ENCODE data around the gene TFF1. TPM values are rescaled to one million over a fixed set of nuclear protein-coding genes. Genes with fewer than 3 reads are reported as not detected.
A peak's percentile ranks its signal among the peaks of the same experiment; 100 is the strongest.

The TFF1 gene
- total RNA-seq, 1 donor from 2014 or later = not detected

- DNase-seq (ENCODE audit: low read depth, low spot score) = no peak
- no peaks in the 10 kb centered on the region for H3K9me3 Mint-ChIP-seq
- H3K4me3 Mint-ChIP-seq = no peak within 1 kb of the TSS
- no peaks in the 10 kb centered on the region for H3K36me3 Mint-ChIP-seq (ENCODE audit: low read depth)
- peak within 1 kb of the TSS; percentile 86 for H3K27ac Mint-ChIP-seq (ENCODE audit: unreplicated experiment)
- H3K27me3 Mint-ChIP-seq (ENCODE audit: low read depth) = no peaks in the 10 kb centered on the region
- no peak for TF ChIP-seq CTCF (conservative IDR thresholded peaks at IDR 0.05)
- H3K4me1 Mint-ChIP-seq = peaks cover 18% of the 10 kb centered on the region
These were observed 37.4 kb upstream of the TFF1 start, which contains the start of gene UBASH3A for GRCh38 chr21:42403611-42404231. Gene UBASH3A, plus strand, starts transcription at chr21:42403902. Its CDS starts 44 bp downstream, at chr21:42403946.

GRCh38 chr21:42401820-42402251, 35.5 kb upstream of the TFF1 start:
- Mint-ChIP-seq H3K27me3 (ENCODE audit: low read depth) (no peaks in the 10 kb centered on the region), H3K27ac (ENCODE audit: unreplicated experiment) (no peak overlapping the region), H3K4me1 (peaks cover 26% of the 10 kb centered on the region), H3K9me3 (no peaks in the 10 kb centered on the region), H3K4me3 (no peak overlapping the region), H3K36me3 (ENCODE audit: low read depth) (no peaks in the 10 kb centered on the region)
- no peak for DNase-seq (ENCODE audit: low read depth, low spot score)
- no peak for TF ChIP-seq CTCF (conservative IDR thresholded peaks at IDR 0.05)

- no peak overlapping the region for H3K27ac Mint-ChIP-seq (ENCODE audit: unreplicated experiment)
- no peaks in the 10 kb centered on the region for H3K27me3 Mint-ChIP-seq (ENCODE audit: low read depth)
- no peak for TF ChIP-seq CTCF (conservative IDR thresholded peaks at IDR 0.05)
These were observed 34.8 kb upstream of the TFF1 start for GRCh38 chr21:42401154-42401553.

GRCh38 chr21:42400525-42400924, 34.2 kb upstream of the TFF1 start:
- peaks cover 24% of the 10 kb centered on the region for H3K4me1 Mint-ChIP-seq
- no peaks in the 10 kb centered on the region for H3K27me3 Mint-ChIP-seq (ENCODE audit: low read depth)
- no peaks in the 10 kb centered on the region for H3K9me3 Mint-ChIP-seq
- no peak overlapping the region for H3K4me3 Mint-ChIP-seq
- no peak overlapping the region for H3K27ac Mint-ChIP-seq (ENCODE audit: unreplicated experiment)
- TF ChIP-seq CTCF (conservative IDR thresholded peaks at IDR 0.05) = no peak
- H3K36me3 Mint-ChIP-seq (ENCODE audit: low read depth) = no peaks in the 10 kb centered on the region
- DNase-seq (ENCODE audit: low read depth, low spot score) = no peak

More at GRCh38 chr21:42401154-42401553, 34.8 kb upstream of the TFF1 start:
- peaks cover 26% of the 10 kb centered on the region for H3K4me1 Mint-ChIP-seq
- H3K4me3 Mint-ChIP-seq = no peak overlapping the region
- no peak for DNase-seq (ENCODE audit: low read depth, low spot score)
- no peaks in the 10 kb centered on the region for H3K9me3 Mint-ChIP-seq
- no peaks in the 10 kb centered on the region for H3K36me3 Mint-ChIP-seq (ENCODE audit: low read depth)

- no peak for DNase-seq (ENCODE audit: low read depth, low spot score)
- Mint-ChIP-seq H3K27me3 (ENCODE audit: low read depth) (no peaks in the 10 kb centered on the region), H3K9me3 (no peaks in the 10 kb centered on the region), H3K27ac (ENCODE audit: unreplicated experiment) (no peak overlapping the region), H3K36me3 (ENCODE audit: low read depth) (no peaks in the 10 kb centered on the region), H3K4me3 (no peak overlapping the region), H3K4me1 (peaks cover 10% of the 10 kb centered on the region)
- TF ChIP-seq CTCF (conservative IDR thresholded peaks at IDR 0.05) = no peak
These were observed 32.2 kb upstream of the TFF1 start for GRCh38 chr21:42398436-42399028.
